AG10803 (cell line): ENCODE results near the gene TMEM82.

Source experiments
- DNase-seq: peaks from one replicate; pipeline ENCODE4 v3.0.0; 2010; ENCODE audit warnings: low read depth
- H3K4me3 ChIP-seq: 2 replicates; pipeline ENCODE4 v1.5.1; 2011; ENCODE audit warnings: mild to moderate bottlenecking, low read length, control low read depth
- CTCF ChIP-seq: conservative IDR thresholded peaks from 2 replicates; pipeline ENCODE4 v1.5.1; 2011; ENCODE audit warnings: mild to moderate bottlenecking, low read length, control low read depth, inconsistent platforms

Gene TMEM82

DNA sequence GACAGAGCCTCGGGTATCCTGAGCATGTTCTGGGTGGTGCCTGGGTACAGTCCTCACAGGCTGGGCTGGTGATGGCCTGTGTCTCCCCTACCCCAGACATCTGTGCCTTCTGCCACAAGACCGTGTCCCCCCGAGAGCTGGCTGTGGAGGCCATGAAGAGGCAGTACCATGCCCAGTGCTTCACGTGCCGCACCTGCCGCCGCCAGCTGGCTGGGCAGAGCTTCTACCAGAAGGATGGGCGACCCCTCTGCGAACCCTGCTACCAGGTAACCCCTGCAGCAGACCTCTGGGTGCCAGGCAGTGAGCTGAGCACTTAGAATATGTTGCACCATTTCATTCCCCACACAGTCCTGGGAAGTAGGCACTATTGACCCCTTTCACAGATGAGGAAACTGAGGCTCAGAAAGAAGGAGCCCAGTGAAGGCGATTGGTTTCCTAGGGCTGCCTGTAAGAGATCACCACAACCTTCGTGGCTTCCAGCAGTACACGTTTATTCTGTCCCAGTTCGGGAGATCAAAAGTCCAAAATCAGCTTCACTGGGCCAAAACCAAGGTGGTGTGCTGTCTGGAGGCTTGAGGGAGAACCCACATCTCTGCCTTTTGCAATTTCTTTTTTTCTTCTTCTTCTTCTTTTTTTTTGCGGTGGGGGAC is 28.1 kb downstream of the TMEM82 start:
- no peak overlapping the region for H3K4me3 ChIP-seq
- DNase-seq, result no peak
- TF ChIP-seq CTCF, result no peak

GRCh38 chr1:15771836-15772515 is 29.7 kb downstream of the TMEM82 start:
- DNase-seq, result no peak
- no peak overlapping the region for H3K4me3 ChIP-seq
- TF ChIP-seq CTCF, result no peak

GRCh38 chr1:15775706-15776105 is 33.4 kb downstream of the TMEM82 start:
- TF ChIP-seq CTCF, result no peak
- H3K4me3 ChIP-seq, result no peak overlapping the region

GRCh38 chr1:15777909-15778707 is 35.8 kb downstream of the TMEM82 start:
- no peak for DNase-seq
- no peak for TF ChIP-seq CTCF
- no peak overlapping the region for H3K4me3 ChIP-seq

More at GRCh38 chr1:15775706-15776105, 33.4 kb downstream of the TMEM82 start:
- no peak for DNase-seq

DNA sequence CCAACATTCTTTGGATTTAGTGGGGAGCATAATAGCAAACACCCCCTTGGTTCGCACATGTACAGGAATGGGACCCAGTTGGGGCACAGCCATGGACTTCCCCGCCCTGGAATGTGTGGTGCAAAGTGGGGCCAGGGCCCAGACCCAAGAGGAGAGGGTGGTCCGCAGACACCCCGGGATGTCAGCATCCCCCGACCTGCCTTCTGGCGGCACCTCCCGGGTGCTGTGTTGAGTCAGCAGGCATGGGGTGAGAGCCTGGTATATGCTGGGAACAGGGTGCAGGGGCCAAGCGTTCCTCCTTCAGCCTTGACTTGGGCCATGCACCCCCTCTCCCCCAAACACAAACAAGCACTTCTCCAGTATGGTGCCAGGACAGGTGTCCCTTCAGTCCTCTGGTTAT is 43.4 kb downstream of the TMEM82 start:
- TF ChIP-seq CTCF, result no peak
- DNase-seq, result no peak
- H3K4me3 ChIP-seq, result no peak overlapping the region

- DNase-seq, result peak; percentile 83
- no peak for TF ChIP-seq CTCF
- H3K4me3 ChIP-seq, result no peak overlapping the region
Measured at GRCh38 chr1:15786581-15786980, 44.3 kb downstream of the TMEM82 start.
